HG03139 (cell line): Measurements from ENCODE around the gene GPR34.
"Not testable (repeated sequence)": the region's sequence is repeated elsewhere in the genome, so short reads cannot be mapped to it uniquely, and the experiment has no call there.

ENCODE experiments used
- ATAC-seq: cut with Tn5 transposase; IDR thresholded peaks from one replicate; pipeline ENCODE4 v1.9.1; 2021; ENCODE audit not compliant: unreplicated experiment

Gene GPR34, protein sequence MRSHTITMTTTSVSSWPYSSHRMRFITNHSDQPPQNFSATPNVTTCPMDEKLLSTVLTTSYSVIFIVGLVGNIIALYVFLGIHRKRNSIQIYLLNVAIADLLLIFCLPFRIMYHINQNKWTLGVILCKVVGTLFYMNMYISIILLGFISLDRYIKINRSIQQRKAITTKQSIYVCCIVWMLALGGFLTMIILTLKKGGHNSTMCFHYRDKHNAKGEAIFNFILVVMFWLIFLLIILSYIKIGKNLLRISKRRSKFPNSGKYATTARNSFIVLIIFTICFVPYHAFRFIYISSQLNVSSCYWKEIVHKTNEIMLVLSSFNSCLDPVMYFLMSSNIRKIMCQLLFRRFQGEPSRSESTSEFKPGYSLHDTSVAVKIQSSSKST

GRCh38 chrX:41688835-41689234 lies at the start of gene GPR34:
GPR34 (plus strand) TSS chrX:41688973; CDS start chrX:41695634, 6,661 bp downstream.
- no peak for ATAC-seq

DNA sequence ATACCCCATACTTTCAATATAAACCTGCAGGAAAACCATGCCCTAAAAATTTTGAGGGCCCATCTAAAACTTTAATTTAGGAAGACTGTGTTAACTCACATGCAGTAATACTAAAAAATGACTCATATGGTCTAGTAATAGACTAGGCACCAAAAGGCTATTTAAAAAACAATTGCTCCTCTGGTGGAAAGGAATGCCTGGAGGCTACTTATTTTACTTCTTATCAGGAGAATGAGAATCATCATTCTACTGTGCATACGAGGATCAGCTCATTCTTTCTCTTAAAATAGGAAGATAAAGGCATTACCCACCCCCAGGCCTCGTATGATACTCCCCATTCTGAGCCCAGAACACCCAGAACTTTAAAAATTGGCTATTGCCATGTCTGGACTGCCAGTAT lies 42.6 kb upstream of the GPR34 start:
- not testable (repeated sequence) for ATAC-seq

DNA sequence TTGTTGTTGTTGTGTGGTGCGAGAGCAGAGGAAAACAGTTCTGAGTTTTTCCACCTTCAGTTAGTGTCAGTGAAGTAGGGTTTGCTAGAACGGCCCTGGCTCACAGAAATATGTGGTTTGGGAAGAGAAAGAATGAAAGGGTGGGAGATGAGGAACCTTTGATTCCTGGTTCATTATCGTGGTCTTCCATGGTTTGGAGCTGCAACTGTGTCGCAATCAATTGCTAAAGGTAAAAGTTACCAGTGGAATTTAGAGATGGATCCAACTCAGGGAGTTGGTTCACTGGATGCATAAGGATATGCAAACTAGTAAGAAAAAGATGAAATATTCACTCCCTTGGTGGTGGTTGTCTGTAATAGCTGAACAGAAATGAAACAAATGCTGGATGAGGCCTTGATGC lies 35.6 kb upstream of the GPR34 start:
- ATAC-seq, result no peak

GRCh38 chrX:41655101-41655500 lies 33.7 kb upstream of the GPR34 start:
- no peak for ATAC-seq

- ATAC-seq, result no peak
Observed at GRCh38 chrX:41655631-41656030, 33.1 kb upstream of the GPR34 start.

DNA sequence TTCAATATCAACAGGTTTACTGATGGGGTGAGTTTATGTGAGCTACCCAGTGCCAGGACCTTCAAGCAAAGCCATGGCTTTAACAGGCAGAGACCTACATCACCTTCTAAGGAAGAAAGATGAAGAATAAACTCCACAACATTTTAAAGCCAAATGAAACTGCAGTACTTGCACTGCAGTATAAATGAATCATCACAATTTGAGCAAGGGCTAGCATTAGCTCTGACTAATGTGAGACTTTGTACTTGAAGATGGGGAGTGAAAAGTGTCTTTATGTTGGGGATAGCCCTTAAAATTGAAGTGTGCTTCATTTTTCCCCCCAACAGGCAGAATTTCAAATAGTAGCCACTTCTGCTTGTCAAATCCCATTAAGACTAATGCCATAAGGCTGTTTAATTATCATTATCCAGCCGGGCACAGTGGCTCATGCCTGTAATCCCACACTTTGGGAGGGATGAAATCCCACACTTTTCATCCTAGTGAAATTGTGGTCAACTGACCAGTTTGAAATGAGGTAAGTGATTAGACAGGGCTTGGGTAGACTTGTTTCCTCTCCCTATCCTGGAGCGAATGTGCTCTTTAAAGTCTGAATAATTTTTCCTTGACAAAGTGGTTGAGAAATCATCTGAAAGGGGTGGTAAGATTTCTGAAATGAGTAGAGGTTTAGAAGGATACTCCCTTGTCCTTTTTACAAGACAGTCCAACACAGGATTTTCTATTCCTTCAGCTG lies 27.2 kb upstream of the GPR34 start:
- ATAC-seq, result no peak

DNA sequence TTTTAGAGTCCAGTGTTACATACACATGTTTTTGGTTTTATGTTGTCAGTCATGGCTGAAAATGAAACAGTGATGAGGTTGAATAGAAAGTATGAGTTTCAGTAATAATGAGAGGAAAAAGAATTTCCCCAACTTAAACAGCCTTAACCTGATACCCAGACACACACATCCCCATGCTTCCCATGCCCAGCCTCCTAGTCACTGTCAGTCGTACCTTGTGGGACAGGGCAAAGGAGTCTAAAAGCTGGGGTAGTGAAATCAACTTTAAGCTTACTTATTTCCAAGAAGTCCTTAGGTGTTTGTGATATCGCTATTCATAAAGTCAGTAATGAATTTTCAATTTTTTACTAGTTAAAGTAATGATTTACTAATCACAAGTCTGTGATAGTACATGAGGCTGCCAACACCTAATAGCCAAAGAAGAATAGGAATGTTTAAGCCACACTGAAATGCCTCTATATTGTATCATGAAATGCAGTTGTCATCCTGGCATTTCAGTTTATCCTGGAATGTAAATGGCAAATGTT lies 24.3 kb upstream of the GPR34 start:
- no peak for ATAC-seq

- no peak for ATAC-seq
Observed at GRCh38 chrX:41664908-41665307, 23.9 kb upstream of the GPR34 start.

DNA sequence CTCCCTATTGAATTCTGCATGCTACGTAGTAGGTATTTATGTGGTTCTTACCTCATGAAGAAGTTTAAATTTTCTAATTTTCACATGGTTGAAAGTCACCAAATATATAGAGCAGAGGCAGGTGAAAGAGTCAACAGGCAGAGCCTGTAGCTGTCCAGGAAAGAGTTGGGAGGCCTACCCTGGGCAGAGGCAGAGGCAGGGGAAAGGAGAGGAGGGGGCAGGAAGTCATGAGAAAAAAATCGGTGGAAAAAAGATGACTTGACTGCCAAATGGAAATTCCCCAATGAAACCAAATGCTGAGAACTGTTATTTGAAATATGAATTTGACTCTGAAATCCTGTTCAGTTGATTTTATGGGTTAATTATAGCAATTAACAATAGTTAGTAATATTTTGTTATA lies 23.1 kb upstream of the GPR34 start:
- no peak for ATAC-seq

DNA sequence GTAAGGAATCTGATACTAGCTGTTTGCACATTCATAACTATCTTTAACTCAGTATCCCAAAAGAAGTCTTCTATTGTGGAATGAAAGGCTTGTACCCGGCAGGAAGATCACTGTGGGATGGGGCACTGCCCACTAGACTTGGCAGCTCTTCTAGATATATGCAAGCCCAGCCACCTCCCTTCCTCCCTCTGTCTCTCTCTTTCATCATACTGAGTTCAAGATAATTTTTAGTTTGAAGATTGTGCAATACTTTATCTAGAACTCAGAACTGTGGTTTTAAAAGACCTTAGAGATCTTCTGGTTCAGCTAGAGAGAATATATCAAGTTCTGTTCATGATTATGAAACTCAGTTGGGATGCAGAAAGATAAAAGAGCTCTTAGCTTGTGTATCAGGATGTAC lies 22.5 kb upstream of the GPR34 start:
- ATAC-seq, result no peak

DNA sequence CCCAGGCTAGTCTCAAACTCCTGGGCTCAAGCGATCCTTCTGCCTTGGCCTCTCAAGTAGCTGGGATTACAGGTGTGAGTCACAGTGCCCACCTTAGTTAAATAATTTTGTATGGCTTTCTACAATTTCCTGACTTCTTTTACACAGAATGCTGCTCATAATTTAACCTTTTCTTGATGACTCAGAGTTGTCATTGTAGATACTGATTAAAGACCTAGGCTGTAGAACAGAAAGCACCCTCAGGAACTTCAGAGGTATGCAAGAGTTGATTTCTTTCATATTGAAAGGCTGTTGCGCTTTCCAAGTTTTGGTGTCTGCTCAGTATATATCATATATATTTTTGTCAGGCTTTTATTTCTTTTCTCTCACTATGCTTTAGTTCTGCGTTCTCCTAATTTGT lies 21.1 kb upstream of the GPR34 start:
- ATAC-seq, result no peak

- ATAC-seq, result no peak
Observed at GRCh38 chrX:41670112-41670511, 18.7 kb upstream of the GPR34 start.

DNA sequence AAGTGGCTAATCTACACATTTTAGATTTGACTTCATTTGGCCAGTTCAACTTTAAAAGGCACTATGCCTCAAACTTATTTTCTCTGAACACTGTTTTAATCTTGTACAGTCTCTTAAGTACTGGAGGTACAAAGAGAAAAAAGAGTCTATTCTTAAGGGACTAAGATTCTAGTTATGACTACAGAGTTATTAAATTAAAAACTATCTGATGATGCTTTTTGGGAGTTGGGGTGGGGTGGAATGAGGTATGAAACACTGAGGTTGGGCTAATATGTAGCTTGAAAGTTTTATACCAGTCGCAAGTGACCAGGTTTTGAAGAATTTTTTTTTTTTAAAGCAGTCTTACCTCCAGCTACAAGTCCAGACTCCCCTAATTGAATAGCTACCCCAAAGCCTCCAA lies 17.7 kb upstream of the GPR34 start:
- no peak for ATAC-seq

GRCh38 chrX:41672643-41673042 lies 16.1 kb upstream of the GPR34 start:
- ATAC-seq, result no peak

GRCh38 chrX:41676361-41676760 lies 12.4 kb upstream of the GPR34 start:
- not testable (repeated sequence) for ATAC-seq

GRCh38 chrX:41677183-41678060 lies 11.4 kb upstream of the GPR34 start:
- no peak for ATAC-seq

GRCh38 chrX:41684138-41684537 lies 4.6 kb upstream of the GPR34 start:
- no peak for ATAC-seq

DNA sequence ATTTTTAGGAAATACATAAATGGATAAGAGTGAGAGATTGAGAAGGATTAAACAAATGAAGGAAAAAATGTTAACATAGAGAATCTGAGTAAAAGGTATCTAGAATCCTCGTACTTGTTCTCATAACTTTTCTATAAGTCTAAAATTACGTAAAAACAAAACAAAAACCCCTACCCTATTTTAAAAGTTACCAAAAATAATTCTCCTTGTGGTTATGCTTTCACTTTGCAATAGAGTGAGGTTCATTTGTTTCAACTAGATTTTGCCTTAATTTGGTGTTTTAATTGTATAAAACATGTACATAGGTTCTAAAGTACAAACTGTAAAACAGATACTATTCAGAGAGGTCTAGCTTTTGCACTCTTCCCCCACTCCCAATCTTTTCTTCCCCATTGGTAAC lies 3.8 kb upstream of the GPR34 start:
- ATAC-seq, result no peak

DNA sequence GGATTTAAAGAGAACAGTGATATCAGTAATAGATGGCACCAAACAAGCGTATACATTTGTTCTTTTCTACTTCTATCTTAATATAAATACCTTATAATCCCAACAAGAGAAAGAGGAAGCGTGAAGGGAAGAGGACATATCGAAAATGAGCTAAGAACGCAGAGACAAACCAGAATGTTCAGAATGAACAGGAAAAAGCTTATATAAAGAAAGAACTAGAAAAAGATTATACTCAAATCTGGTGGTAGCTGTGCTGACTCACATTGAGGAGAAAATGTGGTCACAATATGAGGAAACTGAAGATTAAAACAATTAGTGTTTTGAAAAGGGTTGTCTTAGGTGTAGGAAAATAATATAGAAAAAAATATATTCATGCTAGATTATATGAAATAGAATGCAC lies 2.0 kb upstream of the GPR34 start:
- ATAC-seq, result no peak

DNA sequence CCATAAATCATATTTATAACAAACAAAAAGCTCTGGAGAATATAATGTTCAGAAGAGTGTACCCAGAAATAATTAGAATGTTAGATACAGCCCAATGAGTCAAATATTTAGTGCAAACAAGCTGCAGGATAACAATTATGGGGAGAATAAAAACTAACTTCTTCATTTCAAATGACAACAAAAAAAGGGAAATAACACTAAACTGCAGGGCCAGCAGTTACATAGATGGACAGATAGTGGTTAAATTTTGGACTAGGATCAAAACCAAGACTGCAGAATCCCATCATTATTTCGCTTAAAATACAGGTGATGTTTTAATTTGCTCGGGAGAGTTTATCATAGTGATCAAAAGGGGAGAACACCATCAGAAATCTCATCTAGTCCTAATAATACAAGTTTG lies 617 bp upstream of the GPR34 start:
- ATAC-seq, result no peak

DNA sequence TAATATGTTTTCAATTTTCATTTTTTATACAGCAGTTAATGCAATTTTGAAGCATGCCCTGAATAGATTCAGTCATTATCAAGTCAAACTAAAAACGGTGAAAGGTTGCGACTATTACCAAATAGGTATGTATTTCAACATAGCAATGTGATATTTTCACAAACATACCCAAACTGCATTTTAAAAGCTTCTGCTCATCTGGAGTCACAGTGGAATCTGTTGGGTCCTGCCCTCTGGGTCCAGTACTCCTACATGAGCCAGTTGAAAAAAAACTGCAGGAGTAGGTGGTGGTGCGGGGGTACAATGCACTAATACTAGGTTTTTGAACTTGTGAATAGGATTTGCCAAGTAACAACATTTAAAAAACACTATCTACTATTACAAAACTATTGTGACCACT lies 938 bp downstream of the GPR34 start:
- ATAC-seq, result no peak
